PC-9 (cell line): Measurements from ENCODE around the gene GOLGA8G. TPM values are rescaled to one million over a fixed set of nuclear protein-coding genes. Genes with fewer than 3 reads are reported as not detected.

ENCODE experiments used
- microRNA-seq: library from miRNA; unstranded; fragments of <30 nt; microRNA quantifications from one replicate; pipeline ENCODE4 v1.2.0, GENCODE V29; 2021; ENCODE audit warnings: borderline number of aligned reads, borderline replicate concordance
- total RNA-seq: library from RNA; stranded (reverse); gene quantifications from 2 replicates; pipeline ENCODE4 v1.2.3, GENCODE V29; 2021

GOLGA8G gene
- total RNA-seq, 1 experiment from 2014 or later, result not detected

Small RNA genes lying within 50 kb of the gene (microRNA-seq; reads per million reads assigned to microRNA genes)
- not detected for gene MIR4509-3

Other genes with a start within 250 kb of the GOLGA8G start
- gene HERC2, start 210.8 kb downstream of the GOLGA8G start, total RNA-seq, result 49.7 and 56.6 TPM in 2 replicates
- gene GOLGA6L24, start 174.9 kb downstream of the GOLGA8G start, total RNA-seq, result not detected in 2 replicates
- gene GOLGA8F, start 154.3 kb downstream of the GOLGA8G start, total RNA-seq, result not detected in 2 replicates
- not detected in 2 replicates for gene GOLGA6L25, start 20.6 kb upstream of the GOLGA8G start, total RNA-seq
- not detected in 2 replicates for gene GOLGA8M, start 179.4 kb upstream of the GOLGA8G start, total RNA-seq